ENCODE results near the gene RFX2.
"Not testable (repeated sequence)": the region's sequence is repeated elsewhere in the genome, so short reads cannot be mapped to it uniquely, and the experiment has no call there.

Gene RFX2

GRCh38 chr19:6073858-6074708, 36.2 kb downstream of the RFX2 start:
- no peak for DNase-seq

GRCh38 chr19:6073233-6073632, 37.1 kb downstream of the RFX2 start:
- DNase-seq = not testable (repeated sequence)

- no peak for DNase-seq
Measured at GRCh38 chr19:6071875-6072274, 38.4 kb downstream of the RFX2 start.

GRCh38 chr19:6070720-6071485, 39.4 kb downstream of the RFX2 start:
- DNase-seq = no peak

GRCh38 chr19:6070207-6070681, 40.1 kb downstream of the RFX2 start:
- DNase-seq = no peak

GRCh38 chr19:6069268-6069791, 41.0 kb downstream of the RFX2 start:
- DNase-seq = no peak

- no peak for DNase-seq
Measured at GRCh38 chr19:6068711-6069110, 41.6 kb downstream of the RFX2 start.

GRCh38 chr19:6067975-6068374, 42.3 kb downstream of the RFX2 start:
- DNase-seq = no peak

- peak; percentile 21 for DNase-seq
Measured at GRCh38 chr19:6066661-6067646, 43.3 kb downstream of the RFX2 start.

- DNase-seq = peak; percentile 51
Measured at GRCh38 chr19:6065685-6066374, 44.5 kb downstream of the RFX2 start.

- no peak for DNase-seq
Measured at GRCh38 chr19:6064336-6065073, 45.8 kb downstream of the RFX2 start.

- DNase-seq = no peak
Measured at GRCh38 chr19:6063576-6064335, 46.5 kb downstream of the RFX2 start.

GRCh38 chr19:6062961-6063575, 47.2 kb downstream of the RFX2 start:
- no peak for DNase-seq

GRCh38 chr19:6062274-6062673, 48.0 kb downstream of the RFX2 start:
- peak; percentile 35 for DNase-seq

GRCh38 chr19:6061376-6062130, 48.7 kb downstream of the RFX2 start:
- DNase-seq = no peak

GRCh38 chr19:6060600-6061375, 49.5 kb downstream of the RFX2 start:
- DNase-seq = peak; percentile 36

GRCh38 chr19:6059988-6060599, 50.2 kb downstream of the RFX2 start:
- DNase-seq = no peak

Measured in stimulated activated CD4-positive, alpha-beta T cell treated with anti-CD3 and anti-CD28 coated beads, Interleukin-4, amount 100 ng/mL, for 24 hours (primary cell).